Hepatic stellate cell (primary cell): Measurements from ENCODE around the gene RHBDL1.
A peak's percentile ranks its signal among the peaks of the same experiment; 100 is the strongest.

ENCODE experiments used
- DNase-seq: peaks from one replicate; pipeline ENCODE4 v3.0.0; 2011; ENCODE audit warnings: low spot score

RHBDL1 gene

DNA sequence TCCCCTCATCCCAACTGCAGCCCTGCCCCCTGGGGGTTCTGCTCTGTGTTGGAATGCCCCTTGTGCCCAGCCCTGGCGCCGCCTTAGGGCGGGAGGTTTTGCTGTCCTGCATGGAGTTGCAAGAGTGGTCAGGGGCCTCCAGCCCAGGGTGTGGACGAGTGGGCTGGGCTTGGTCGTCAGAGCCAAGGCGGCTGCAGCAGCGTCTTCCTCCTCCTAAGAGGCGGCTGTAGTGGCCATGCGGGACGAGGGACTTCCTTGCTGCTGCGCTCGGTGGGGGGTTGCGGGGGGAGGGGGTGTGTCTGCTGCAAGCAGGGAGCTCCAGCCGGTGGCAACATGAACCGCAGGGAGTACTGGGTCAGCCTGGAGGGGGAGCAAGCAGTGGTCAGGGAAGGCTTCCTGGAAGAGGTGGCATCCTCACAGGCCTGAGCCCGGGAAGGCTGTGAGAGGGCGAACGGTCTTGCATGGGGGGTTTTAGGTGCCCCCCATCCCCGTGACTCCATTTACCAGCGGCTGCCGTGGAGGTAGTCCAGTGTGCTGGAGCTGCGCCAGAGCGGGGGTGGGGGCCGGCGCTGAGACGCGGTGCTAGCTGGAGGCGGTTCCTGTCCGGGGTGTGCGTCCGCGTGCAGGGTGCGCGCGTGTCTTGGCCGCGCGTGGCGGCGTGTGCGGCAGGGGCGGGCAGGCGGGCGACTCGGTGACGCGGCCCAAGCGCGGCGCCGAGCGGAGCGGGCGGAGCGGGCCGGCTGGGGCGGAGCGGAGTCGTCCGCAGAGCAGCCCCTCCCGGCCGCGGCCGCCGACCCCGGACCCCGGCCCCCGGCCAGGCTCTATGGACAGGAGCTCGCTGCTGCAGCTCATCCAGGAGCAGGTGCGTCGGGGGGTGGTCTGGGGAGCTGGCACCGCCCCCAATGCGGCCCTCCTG is at the start of gene RHBDL1:
RHBDL1 (plus strand) TSS at position 704 of the 916 bp plus-strand sequence; CDS start at position 824, 120 bp downstream.
- DNase-seq: no peak

DNA sequence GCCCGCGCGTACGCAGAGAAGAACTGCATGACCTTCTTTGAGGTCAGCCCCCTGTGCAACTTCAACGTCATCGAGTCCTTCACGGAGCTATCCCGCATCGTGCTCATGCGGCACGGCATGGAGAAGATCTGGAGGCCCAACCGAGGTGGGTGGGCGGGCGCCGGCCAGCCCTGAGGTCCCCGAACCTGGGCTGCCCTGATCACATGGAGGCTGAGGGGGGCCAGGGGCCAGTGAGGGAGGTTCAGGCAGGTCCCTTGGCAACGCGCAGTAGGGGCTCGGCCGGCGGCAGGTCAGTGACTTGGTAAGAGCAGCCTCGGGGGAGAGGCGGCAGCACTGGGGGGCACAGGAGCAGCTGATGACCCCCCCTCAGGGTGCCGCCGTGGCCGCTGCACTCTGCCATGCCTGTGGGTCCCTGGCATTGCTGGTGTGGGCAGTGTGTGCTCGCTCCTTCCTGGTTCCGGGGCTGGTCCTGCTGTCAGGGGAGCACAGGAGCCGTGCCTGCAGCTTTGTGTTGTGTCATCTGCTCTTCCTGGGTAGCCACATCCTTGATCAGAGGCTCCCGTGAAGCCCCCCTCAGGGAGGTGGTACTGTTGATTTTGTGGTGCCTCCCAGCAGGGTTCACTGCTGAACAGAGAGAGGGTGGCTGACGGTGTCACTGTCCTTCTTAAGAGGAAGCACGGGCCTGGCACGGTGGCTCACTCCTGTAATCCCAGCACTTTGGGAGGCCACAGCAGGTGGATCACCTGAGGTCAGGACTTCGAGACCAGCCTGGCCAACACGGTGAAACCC is 49.3 kb upstream of the RHBDL1 start:
- DNase-seq: no peak

- DNase-seq: peak; percentile 99
Measured at GRCh38 chr16:626787-627453, 48.6 kb upstream of the RHBDL1 start.

DNA sequence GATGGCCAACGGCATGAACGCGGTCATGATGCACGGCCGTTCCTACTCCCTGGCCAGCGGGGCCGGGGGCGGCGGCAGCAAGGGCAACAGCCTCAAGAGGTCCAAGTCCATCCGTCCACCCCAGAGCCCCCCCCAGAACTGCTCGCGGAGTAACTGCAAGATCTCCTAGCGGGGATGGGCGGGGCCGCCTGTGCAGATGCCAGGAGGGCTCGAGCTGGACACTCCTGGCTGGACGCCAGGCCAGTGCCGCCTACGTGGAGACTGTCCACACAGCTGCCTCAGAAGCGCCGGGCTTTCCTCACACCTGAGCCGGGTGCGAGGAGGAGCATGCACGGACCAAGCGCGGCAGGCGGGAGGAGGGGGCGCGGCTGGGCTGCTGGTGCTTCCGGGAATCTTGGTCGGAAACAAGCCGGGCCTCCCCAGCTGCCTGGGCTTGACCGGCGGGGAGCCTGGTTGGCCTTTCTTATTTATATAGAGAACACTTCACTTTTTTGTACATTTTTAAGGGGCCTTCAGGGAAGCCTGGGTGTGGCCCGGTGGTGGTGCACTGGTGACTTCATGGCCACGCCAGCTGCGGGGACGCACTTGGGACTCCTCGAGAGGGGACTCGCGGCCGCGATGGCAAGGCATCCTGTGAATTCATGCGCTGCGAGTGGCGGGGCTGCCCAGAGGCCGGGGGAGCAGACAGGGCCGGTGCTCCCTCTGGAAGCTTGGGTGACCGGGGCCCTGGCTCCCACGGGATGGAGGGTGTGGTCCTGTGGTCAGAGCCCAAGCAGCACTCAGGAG is 47.8 kb upstream of the RHBDL1 start:
- DNase-seq: no peak

- DNase-seq: no peak
Measured at GRCh38 chr16:628321-629061, 47.0 kb upstream of the RHBDL1 start.

DNA sequence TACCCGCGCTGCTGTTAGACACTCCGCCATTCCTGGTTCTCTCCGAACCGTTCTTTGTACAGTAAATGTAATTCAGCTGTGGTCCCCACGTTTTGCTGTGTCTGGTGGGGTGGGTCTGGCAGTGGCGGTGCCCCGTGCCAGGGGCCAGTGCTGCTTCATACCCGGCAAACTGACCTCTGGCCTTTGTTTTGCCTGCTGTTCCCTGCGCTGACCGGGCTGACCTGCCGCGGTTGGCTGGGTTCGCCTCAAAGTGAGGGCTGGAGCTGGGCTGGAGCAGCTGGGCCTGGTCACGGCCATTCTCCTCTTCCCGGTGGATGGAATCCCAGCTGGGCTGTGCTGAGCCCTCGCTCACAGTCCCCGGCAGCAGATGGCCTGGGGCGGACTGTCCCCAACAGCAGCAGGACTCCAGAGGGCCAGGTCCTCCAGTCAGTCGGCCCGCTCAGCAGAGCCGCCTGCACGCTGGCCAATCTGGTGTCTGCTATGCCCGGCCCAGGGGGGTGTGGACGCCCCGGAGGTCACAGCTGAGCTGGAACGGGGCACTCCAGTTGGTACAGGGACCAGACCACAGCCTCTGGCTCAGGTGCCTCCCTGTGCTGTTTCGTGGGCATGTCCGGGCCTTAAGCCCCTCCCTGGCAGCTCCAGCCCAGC is 46.2 kb upstream of the RHBDL1 start:
- no peak for DNase-seq

DNA sequence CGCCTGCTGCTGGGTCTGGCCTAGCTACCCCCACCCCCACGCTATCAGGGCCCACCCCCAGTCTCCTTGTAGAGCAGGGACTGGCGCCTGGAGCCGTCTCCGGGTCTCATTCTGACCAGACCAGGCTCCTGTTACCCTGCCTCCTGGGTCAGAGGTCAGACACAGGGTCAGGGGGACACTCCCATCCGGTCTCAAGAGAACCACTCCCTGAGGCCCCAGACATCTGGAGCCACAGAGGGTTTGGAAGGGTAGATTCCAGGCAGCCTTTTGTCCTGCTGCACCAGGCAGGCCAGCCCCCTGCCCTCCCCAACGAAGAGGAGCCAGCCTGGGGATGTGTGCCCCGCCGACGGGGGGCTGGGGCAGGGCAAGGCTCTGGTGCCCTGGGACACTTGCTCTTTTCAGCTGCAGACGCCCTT is 45.6 kb upstream of the RHBDL1 start:
- no peak for DNase-seq

GRCh38 chr16:630249-630814 is 45.1 kb upstream of the RHBDL1 start:
- no peak for DNase-seq

- DNase-seq: no peak
Measured at GRCh38 chr16:630815-631405, 44.6 kb upstream of the RHBDL1 start, which contains the start of gene WFIKKN1. TSS of gene WFIKKN1 (plus strand) at chr16:630985. CDS start at chr16:631254, 269 bp downstream.

GRCh38 chr16:631808-632358 is 43.6 kb upstream of the RHBDL1 start:
- no peak for DNase-seq

GRCh38 chr16:632486-633335 is 42.8 kb upstream of the RHBDL1 start:
- no peak for DNase-seq

- no peak for DNase-seq
Measured at GRCh38 chr16:633336-634050, 42.0 kb upstream of the RHBDL1 start.

- no peak for DNase-seq
Measured at GRCh38 chr16:634051-634670, 41.3 kb upstream of the RHBDL1 start.

DNA sequence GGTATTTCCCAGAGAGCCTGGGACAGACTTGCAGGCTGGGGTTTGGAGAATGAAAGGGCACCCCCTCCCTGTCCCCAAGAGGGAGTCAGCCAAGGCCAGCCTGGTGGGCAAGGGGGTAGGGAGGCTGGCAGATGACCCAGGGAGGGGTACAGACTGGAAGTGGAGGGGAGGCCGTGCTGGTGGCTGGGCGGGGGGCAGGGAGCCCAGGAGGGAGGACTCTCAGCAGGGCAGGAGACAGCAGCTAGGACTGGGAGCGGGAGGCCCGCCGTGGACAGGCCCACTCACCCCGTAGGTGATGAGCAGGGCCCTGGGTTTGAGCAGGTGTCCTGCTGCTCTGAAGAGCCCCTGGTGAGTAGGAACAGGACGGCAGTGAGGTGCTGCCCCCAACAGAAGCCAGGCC is 40.5 kb upstream of the RHBDL1 start:
- no peak for DNase-seq

DNA sequence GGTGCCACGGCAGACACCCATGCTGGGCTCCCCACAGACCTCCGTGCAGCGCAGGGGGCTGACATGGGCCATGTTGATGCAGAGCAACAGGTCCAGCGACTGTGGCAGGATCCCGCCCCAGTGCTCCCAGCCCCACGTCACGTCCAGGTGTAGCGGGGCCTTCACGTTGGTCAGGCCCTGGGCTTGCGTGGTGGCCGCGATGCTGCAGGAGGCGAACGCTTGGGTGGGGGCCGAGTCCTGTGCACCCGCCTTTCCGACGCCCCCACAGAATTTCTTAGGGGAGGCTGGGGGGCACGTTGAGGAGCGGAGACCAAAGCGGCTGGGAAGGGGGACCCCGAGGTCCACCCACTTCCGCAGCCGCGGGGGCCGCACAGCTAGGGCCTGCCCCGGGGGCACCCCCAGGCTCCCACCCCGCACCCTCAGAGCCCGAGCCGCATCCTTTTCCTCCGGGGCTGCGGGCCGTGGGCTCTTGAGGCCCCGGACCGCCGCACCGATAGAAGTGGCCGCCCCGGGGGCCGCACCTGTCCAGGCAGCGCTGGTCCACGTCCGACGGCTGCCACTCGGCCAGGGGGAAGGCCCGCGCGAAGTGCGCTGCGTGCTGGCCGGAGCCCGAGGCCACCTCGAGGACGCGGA is 39.8 kb upstream of the RHBDL1 start:
- no peak for DNase-seq

- DNase-seq: peak; percentile 97
Measured at GRCh38 chr16:636206-637080, 39.0 kb upstream of the RHBDL1 start, which contains the start of gene METTL26. TSS of gene METTL26 (minus strand) at chr16:636305. CDS start at chr16:636290, 15 bp downstream.
